IMR-90 (cell line): Measurements from ENCODE around the gene CREB3L1.

ENCODE experiments used
- CHD1 ChIP-seq: IDR thresholded peaks from 2 replicates; pipeline ENCODE4 v1.6.1; 2012; ENCODE audit warnings: low read depth, low read length, improper control_type of control experiment
- RCOR1 ChIP-seq: IDR thresholded peaks from 2 replicates; pipeline ENCODE4 v1.6.1; 2012; ENCODE audit warnings: mild to moderate bottlenecking, low read length, improper control_type of control experiment; ENCODE audit not compliant: insufficient replicate concordance
- TF ChIP-seq, protein P1 (sequence below): conservative IDR thresholded peaks from 2 replicates; pipeline ENCODE4 v1.5.1; 2012; ENCODE audit warnings: mild to moderate bottlenecking, low read depth, low read length, improper control_type of control experiment

DNA sequence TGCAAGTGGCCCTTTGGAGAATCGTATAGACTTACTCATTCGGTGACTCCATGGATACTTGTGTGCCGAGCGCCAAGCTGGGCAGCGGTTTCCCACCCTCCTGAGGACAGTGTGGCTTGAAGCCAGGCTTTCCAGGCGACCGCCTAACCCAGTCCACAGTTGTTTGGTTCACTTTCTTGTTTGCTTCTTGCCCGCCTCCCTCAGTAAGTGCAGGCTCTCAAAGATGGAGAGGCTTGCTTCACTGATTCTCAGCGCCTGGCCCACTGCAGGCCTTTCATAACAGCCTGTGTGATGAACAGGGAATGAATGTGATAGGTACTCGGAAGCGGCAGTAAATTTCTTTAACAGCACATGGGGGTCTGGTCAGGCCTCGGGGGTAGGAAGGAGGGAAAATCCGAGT is 92.8 kb downstream of the CREB3L1 start:
- no peak for TF ChIP-seq RCOR1
- TF ChIP-seq, protein P1, sequence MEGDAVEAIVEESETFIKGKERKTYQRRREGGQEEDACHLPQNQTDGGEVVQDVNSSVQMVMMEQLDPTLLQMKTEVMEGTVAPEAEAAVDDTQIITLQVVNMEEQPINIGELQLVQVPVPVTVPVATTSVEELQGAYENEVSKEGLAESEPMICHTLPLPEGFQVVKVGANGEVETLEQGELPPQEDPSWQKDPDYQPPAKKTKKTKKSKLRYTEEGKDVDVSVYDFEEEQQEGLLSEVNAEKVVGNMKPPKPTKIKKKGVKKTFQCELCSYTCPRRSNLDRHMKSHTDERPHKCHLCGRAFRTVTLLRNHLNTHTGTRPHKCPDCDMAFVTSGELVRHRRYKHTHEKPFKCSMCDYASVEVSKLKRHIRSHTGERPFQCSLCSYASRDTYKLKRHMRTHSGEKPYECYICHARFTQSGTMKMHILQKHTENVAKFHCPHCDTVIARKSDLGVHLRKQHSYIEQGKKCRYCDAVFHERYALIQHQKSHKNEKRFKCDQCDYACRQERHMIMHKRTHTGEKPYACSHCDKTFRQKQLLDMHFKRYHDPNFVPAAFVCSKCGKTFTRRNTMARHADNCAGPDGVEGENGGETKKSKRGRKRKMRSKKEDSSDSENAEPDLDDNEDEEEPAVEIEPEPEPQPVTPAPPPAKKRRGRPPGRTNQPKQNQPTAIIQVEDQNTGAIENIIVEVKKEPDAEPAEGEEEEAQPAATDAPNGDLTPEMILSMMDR, result no peak
- TF ChIP-seq CHD1, result no peak
